ENCODE data around the gene HOXA13. TPM values are rescaled to one million over a fixed set of nuclear protein-coding genes. Genes with fewer than 3 reads are reported as not detected.

Gene HOXA13
- total and polyA plus RNA-seq, 2 experiments from 2014 or later = not detected

- H3K4me1 ChIP-seq (ENCODE audit: low read depth) = no peaks in the 10 kb centered on the region
- H3K9me3 ChIP-seq (ENCODE audit: low read depth) = no peaks in the 10 kb centered on the region
- H3K4me3 ChIP-seq = no peak overlapping the region
- no peaks in the 10 kb centered on the region for H3K36me3 ChIP-seq
- H3K27ac ChIP-seq = no peak overlapping the region
- TF ChIP-seq, protein P1, sequence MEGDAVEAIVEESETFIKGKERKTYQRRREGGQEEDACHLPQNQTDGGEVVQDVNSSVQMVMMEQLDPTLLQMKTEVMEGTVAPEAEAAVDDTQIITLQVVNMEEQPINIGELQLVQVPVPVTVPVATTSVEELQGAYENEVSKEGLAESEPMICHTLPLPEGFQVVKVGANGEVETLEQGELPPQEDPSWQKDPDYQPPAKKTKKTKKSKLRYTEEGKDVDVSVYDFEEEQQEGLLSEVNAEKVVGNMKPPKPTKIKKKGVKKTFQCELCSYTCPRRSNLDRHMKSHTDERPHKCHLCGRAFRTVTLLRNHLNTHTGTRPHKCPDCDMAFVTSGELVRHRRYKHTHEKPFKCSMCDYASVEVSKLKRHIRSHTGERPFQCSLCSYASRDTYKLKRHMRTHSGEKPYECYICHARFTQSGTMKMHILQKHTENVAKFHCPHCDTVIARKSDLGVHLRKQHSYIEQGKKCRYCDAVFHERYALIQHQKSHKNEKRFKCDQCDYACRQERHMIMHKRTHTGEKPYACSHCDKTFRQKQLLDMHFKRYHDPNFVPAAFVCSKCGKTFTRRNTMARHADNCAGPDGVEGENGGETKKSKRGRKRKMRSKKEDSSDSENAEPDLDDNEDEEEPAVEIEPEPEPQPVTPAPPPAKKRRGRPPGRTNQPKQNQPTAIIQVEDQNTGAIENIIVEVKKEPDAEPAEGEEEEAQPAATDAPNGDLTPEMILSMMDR (IDR thresholded peaks at IDR 0.05; ENCODE audit: low read depth, low read length) = no peak
- no peak for DNase-seq (ENCODE audit: low read depth in 1 of 2, low spot score in 1 of 2)
- H3K27me3 ChIP-seq = peaks cover 100% of the 10 kb centered on the region
Observed at GRCh38 chr7:27176524-27176845, 23.4 kb downstream of the HOXA13 start.

DNA sequence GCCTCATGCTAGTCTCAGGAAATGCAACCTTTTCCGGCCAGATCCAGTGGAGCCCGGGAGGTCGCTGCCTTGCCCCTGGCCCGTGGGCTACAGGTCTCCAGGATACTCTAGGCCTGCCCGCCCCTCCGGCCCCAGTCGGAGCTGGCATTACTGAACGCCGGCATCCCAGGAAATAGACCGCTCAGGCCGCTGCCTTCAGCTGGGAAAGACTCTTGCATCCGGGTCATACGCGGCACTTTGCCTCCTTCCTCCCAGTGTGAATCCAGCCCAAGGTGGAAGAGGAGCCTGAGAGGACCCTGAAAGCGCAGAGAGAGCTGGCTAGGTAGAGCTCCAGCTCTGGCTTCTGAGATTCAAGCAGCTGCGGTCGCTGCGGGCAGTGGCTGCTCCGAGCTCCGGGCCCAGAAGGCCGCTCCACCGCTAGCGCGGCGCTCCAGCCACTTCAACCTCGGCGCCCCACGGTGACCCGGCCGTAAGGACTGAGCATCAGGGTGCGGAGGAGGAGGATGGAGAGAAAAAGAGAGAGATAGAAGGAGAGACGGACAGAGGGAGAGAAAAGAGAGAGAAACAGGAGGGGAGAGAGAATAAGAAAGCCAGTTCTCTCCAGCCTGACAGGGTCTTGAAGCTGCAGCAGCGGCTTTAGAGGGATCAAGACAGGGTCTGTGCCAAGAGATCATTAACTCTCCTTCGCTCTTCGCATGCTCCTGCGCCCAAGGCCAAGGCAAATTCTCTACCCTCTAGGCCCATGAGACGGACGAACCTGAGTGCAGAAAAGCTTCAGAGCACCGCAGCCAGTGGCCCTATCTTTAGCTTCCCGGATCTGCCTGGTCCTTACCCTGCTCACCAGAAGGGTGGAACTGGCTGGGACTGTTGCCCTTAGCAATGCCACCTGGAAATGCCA is 24.0 kb downstream of the HOXA13 start:
- Histone ChIP-seq H3K9me3 (ENCODE audit: low read depth) (no peaks in the 10 kb centered on the region), H3K27me3 (peaks cover 100% of the 10 kb centered on the region), H3K36me3 (no peaks in the 10 kb centered on the region), H3K4me1 (ENCODE audit: low read depth) (no peaks in the 10 kb centered on the region), H3K4me3 (no peak overlapping the region), H3K27ac (no peak overlapping the region)
- DNase-seq (ENCODE audit: low read depth in 1 of 2, low spot score in 1 of 2) = no peak
- TF ChIP-seq, protein P1 (IDR thresholded peaks at IDR 0.05; ENCODE audit: low read depth, low read length) = no peak

GRCh38 chr7:27174874-27175625 is 24.8 kb downstream of the HOXA13 start:
- Histone ChIP-seq H3K27ac (no peak overlapping the region), H3K4me1 (ENCODE audit: low read depth) (no peaks in the 10 kb centered on the region), H3K9me3 (ENCODE audit: low read depth) (no peaks in the 10 kb centered on the region), H3K36me3 (no peaks in the 10 kb centered on the region), H3K27me3 (peaks cover 100% of the 10 kb centered on the region), H3K4me3 (no peak overlapping the region)
- TF ChIP-seq, protein P1 (IDR thresholded peaks at IDR 0.05; ENCODE audit: low read depth, low read length) = no peak
- DNase-seq (ENCODE audit: low read depth in 1 of 2, low spot score in 1 of 2) = no peak

DNA sequence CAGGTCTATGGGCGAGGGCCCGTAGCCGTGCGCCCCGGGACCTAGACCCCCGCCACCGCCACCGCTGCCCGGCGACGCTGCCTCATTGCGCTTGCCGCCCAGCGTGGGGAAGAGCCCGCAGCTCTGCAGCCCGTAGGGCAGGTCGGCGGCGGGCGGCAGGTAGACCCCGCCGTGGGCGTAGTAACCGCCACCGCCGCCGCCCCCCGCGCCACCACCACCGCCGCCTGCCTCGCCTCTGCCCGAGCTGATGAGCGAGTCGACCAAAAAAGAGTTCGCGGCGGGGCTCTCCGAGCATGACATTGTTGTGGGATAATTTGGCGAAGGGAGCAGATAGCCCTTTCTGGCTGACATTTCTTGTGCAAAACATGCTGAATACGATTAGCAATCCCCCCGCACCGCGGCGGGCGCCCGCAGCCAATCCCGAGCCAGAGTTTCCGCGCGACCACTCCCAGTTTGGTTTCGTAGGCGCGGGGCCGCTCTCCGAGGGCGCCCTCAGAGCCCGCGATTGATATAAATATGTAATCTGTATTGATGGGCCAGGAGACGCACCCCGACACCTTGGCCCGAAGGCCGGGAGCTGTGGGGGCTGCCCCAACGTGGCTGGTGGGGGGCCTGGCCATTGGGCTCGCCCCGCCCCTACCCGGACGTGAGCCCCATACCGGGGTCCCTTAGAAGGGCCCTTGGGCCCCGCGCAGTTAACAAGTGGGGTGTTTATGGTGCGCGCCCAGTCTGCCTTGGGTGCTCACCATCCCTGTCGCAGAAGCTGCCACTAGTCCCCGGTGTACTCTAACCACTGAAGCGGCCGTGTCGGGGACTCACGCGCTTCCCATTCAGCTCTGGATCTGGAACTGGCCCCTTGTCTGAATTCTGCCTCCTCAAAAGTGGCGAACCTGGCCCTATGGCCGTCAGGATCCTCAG is 25.7 kb downstream of the HOXA13 start, which contains the start of gene HOXA10:
Gene HOXA10, minus strand, starts transcription at position 365 of the 918 bp plus-strand sequence. Its CDS starts 14 bp downstream, at position 351.
- Histone ChIP-seq H3K4me1 (ENCODE audit: low read depth) (peaks cover 3% of the 10 kb centered on the region), H3K9me3 (ENCODE audit: low read depth) (no peaks in the 10 kb centered on the region), H3K4me3 (peak within 1 kb of the TSS; percentile 19), H3K36me3 (no peaks in the 10 kb centered on the region), H3K27ac (no peak within 1 kb of the TSS), H3K27me3 (peaks cover 100% of the 10 kb centered on the region)
- TF ChIP-seq, protein P1 (IDR thresholded peaks at IDR 0.05; ENCODE audit: low read depth, low read length) = no peak
- no peak for DNase-seq (ENCODE audit: low read depth in 1 of 2, low spot score in 1 of 2)

DNA sequence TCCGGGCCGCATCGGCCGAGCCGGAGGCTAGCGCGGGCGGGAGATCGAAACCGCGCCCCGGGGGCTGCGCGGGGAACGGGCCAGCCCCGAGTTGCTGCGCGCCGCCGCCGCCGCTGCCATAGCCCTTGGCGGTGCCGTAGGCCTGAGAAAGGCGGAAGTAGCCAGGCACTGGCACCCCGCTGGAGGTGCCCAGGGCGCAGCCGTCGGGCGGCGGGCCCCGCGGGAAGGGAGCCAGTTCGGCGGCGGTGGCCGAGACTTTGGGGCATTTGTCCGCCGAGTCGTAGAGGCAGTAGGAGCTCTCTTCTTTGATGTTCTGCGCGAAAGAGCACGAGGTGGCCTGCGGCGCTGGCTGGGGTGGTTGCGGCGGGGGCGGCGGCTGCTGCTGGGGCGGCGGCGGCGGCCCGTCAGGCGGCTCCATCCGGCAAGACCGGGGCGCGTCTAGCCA is 26.4 kb downstream of the HOXA13 start:
- no peak overlapping the region for H3K27ac ChIP-seq
- H3K9me3 ChIP-seq (ENCODE audit: low read depth) = no peaks in the 10 kb centered on the region
- DNase-seq (ENCODE audit: low read depth in 1 of 2, low spot score in 1 of 2) = no peak
- H3K4me3 ChIP-seq = peak overlapping the region; percentile 19
- peaks cover 3% of the 10 kb centered on the region for H3K4me1 ChIP-seq (ENCODE audit: low read depth)
- H3K27me3 ChIP-seq = peaks cover 100% of the 10 kb centered on the region
- no peaks in the 10 kb centered on the region for H3K36me3 ChIP-seq
- TF ChIP-seq, protein P1 (IDR thresholded peaks at IDR 0.05; ENCODE audit: low read depth, low read length) = no peak

Data from cardiac muscle cell (in vitro differentiated cells and primary cell).